ENCODE data around the gene NR4A2.

The NR4A2 gene

GRCh38 chr2:156332534-156333273, at the start of gene NR4A2:
Gene NR4A2, minus strand, starts transcription at chr2:156332721. Its CDS starts 2,535 bp downstream, at chr2:156330186.
- peak; percentile 90 for DNase-seq

- peak; percentile 9 for DNase-seq
Measured at GRCh38 chr2:156380117-156380645, 47.7 kb upstream of the NR4A2 start.

- no peak for DNase-seq
Measured at GRCh38 chr2:156379714-156380113, 47.2 kb upstream of the NR4A2 start.

GRCh38 chr2:156379071-156379470, 46.5 kb upstream of the NR4A2 start:
- no peak for DNase-seq

- no peak for DNase-seq
Measured at GRCh38 chr2:156366753-156367152, 34.2 kb upstream of the NR4A2 start.

GRCh38 chr2:156363141-156363540, 30.6 kb upstream of the NR4A2 start:
- no peak for DNase-seq

DNA sequence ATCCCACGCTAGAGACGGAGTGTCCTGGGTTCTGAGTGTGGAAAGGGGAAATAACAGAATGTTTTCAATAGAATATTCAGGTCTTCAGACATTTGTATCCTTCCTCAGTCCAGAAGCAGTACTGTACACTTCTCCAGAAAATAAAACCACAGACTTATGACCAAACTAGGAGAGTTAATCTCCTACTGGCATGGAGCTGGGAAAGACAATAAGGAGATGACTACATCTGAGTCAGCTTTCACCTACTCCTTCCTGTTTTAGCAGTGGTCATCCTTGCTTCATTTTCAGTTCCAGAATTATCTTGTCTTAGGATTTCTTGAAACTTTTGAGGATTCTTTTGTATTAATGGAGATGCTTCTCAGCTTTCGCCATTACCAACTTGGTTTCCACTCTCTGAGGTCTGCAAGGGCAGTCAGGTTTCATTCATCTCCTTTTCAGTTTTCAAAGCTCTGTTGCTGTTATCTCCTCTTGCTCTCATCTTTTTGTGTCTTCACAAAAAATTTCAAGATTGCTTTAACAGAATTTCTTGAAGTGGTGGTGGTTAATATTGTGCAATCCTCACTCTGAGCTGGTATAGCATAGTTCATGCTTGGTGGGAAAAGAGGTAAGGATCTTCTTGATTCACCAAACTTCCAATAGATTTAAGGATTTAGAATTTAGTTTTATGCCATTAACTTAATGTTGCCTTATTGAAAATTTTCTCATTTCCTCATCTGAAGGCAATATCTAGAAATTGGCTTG, 23.7 kb upstream of the NR4A2 start:
- no peak for DNase-seq

GRCh38 chr2:156352911-156353310, 20.4 kb upstream of the NR4A2 start:
- DNase-seq, result no peak

DNA sequence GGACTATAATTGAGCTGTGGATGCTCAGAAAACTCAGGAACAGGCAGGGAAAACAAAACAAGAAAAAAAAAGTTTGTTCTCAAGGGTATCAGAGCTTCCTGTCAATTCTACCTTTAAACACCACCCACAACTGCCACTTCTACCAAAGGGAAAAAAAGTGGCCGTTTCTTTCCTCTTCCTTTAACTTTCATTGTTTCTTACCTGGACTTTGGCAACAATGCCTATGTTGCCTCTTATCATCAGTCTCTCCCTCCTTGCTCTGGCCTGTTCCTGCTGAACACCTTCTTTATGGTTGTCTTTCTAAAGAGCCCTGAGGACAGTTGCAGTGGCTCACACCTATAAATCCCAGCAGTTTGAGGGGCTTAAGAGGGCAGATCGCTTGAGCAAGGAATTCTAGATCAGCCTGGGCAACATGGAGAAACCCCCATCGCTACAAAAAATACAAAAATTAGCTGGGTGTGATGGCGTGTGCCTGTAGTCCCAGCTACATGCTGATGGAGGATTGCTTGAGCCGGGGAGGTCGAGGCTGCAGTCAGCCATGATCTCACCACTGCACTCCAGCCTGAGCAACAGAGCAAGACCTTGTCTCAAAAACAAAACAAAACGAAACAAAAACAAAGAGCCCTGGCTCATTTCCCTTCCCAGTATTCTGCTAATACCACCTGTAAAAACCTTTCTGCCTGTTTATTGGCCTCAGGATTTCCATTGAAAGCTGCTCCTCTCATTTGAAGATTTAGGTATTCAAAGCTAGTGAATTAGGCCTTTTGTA, 18.0 kb upstream of the NR4A2 start:
- DNase-seq, result no peak

- no peak for DNase-seq
Measured at GRCh38 chr2:156349605-156350004, 17.1 kb upstream of the NR4A2 start.

DNA sequence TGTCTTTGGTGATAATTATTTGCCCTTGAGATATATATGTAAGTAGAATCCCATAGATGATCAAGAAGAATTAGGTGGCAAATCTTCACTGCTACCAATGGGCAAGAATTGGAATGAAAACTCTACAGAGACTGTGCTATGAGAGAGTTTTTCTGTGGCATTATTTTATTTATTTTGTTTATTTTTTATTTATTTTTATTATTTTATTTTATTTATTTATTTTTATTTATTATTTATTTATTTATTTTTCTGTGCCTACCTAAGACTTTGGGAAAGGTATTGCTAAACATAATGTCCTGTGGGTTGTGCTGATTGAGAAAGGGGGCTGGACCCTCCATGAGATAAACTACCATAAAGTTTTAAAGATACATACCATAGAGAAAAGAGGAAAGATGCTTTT, 16.6 kb upstream of the NR4A2 start:
- DNase-seq, result no peak

DNA sequence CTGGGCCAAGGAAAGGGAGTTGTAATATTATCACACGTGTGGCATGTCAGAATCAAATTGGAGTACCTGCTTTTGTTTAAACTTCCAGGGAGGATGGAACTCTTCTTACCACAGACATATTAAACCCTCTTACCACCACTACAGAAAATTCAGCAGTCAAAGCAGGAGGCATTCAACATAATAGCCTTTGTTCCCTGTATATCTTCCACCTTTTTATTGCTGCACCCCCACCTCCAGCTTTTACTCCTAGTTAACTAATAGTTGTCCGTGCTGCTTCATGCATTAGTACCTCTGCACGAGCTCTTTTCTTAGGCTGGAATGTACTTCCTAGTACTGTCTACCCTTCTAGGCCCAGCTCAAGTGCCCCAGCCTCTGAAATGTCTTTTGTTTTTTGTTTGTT, 14.9 kb upstream of the NR4A2 start:
- DNase-seq, result no peak

GRCh38 chr2:156346731-156347130, 14.2 kb upstream of the NR4A2 start:
- no peak for DNase-seq

DNA sequence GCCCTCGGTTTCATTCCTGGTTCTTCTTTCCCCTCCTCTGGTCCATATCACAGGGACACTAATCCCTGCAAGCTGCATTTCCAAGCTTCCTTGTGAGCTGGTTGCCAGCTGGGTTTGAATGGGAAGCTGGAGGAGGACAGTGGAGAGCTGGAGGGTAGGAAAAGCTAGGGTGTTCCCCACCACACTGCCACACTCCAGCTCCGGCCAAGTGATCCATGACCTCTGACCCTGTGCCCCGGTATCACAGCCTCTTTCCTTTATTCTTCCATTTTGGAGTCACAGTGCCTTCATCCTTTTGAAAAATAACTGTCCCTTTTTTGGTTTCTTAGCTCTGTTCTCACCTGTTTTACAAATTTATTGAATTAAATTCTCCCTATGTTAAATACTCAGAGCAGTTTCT, 13.1 kb upstream of the NR4A2 start:
- no peak for DNase-seq

- DNase-seq, result no peak
Measured at GRCh38 chr2:156343940-156344301, 11.4 kb upstream of the NR4A2 start.

DNA sequence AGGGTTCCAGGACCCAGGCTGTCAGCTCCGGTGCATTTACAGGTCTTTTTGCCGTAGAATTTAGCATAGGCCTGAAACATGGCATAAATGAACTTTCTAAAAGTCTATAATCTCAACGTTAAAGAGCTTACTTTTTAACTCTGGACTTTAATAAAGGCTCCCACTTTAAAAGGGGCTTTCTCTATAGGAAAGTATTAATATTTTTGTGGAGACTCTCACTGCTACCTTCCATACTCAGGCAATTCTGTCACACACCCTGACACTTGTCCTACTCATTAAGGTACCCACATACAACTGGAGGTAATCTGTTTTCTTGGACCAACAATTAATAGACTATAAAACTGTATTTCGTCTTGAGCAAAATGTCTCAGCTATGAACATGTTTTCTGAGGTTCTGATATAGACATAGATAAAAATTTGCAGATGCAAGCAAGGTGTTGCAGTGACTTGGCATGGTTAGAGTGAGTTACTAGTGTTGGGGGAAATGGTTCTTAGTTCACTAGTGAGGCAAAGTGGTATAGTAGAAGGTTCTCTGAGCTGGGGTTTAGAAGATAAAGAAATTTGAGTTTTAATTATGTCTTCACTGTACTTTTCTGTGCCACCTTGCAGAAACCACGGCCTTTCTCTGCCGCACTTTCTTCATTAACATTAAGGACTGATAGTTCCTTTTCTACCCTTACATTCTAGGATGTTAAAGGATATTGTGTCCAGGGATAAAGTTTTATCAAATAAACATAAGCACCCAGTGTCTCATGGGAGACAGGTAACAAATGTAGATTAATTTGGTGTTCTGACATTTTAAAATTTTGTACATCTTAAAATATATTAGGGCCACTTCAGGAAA, 10.8 kb upstream of the NR4A2 start:
- no peak for DNase-seq

DNA sequence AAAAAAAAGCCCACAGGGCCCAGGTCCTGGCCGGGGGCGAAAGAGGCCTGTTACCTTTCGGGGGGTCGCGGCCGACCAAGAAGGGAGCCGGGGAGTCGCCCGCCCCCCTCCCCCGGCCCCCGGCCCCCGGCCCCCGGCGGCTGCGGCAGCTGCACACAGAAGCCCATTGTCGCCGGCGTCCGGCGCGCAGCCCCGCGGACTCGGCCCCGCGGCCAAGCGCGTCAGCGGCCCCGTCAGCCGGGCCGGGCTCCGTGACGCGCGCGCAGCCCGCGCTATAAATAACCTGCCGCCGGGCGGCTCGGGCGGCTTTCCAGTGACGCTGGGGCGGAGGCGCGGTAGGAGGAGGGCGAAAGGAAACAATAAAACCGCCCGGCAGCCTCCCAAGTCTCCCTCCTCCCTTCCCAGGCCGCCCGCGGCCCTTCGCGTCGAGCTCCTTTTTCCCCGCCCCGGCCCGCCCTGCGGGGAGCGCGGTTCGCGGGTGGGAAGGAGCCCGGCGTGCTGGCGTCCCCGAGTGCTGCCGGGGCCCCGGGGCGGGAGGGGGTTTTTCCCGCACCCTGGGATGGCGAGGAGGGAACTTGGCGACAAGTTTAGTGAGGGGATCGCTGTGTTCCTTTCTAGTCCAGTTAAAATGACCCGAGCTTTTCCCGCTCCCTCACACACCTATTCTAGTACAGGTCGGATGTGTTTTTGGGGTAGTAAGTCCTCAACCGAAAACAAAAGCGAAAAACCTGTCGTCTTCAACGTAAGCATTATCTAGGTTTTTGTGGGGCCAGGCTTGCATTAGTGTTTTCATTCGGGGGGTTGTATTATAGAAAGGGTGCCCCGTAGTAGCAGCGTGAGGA, 10.0 kb upstream of the NR4A2 start:
- peak; percentile 90 for DNase-seq

GRCh38 chr2:156341452-156342253, 9.1 kb upstream of the NR4A2 start:
- peak; percentile 95 for DNase-seq

DNA sequence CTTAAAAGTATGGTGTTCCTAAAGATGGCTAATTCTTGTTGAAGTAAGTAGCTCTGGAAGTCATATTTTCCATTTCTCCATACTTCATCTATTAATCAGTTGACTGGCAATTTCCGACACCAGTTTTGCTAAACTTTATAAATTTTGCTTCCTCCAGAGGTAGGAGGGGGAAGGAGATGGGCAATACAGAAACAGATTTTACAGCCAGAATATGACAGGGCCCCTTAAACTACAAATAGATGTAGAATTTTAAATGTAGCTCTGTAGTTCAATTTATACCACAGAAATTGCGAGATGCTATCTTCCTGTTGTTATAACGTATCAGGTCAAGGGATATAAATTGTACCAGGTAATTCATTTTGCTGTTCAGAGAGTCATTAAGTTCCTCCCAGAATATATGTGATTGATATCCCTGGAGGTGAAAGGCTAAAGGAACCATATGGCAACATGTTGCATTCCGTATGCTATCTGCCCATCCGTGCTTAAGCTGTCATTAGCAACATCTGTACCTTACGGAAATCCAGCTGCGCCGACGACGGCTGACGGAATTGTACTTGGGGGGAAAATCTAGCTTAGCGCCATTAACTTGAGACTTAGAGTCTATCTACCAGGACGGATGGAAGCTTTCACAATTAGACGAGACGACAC, 8.4 kb upstream of the NR4A2 start:
- peak; percentile 48 for DNase-seq

GRCh38 chr2:156340377-156340776, 7.9 kb upstream of the NR4A2 start:
- peak; percentile 63 for DNase-seq
